DND-41 (cell line): ENCODE measurements around the gene SFXN1.

Source experiments
- ATAC-seq: fragments of 200-7000 bp; cut with Tn5 transposase; 3 replicates; pipeline ENCODE4 v1.9.1; 2021; ENCODE audit warnings: low read depth; ENCODE audit not compliant: insufficient read depth
- DNase-seq: peaks from one replicate; pipeline ENCODE4 v3.0.0-alpha.2; 2020
- H2AFZ ChIP-seq: 2 replicates; pipeline ENCODE4 v1.6.0; 2012; ENCODE audit warnings: low read depth, low read length
- H3K27ac ChIP-seq: 2 replicates; pipeline ENCODE4 v1.5.1; 2012; ENCODE audit warnings: low read length, inconsistent platforms
- H3K27me3 ChIP-seq: fragments of 200-600 bp; sonication (generic); 2 replicates; pipeline ENCODE4 v1.6.0; 2012; ENCODE audit warnings: low read length, mild to moderate bottlenecking, inconsistent platforms; ENCODE audit not compliant: insufficient read depth, poor library complexity
- H3K36me3 ChIP-seq: 2 replicates; pipeline ENCODE4 v1.5.1; 2012; ENCODE audit warnings: low read length, inconsistent platforms; ENCODE audit not compliant: insufficient read depth
- H3K4me1 ChIP-seq: 2 replicates; pipeline ENCODE4 v1.5.1; 2012; ENCODE audit warnings: mild to moderate bottlenecking, low read length; ENCODE audit not compliant: insufficient read depth
- H3K4me2 ChIP-seq: 2 replicates; pipeline ENCODE4 v1.6.0; 2012; ENCODE audit warnings: mild to moderate bottlenecking, moderate library complexity, low read length, inconsistent platforms; ENCODE audit not compliant: insufficient read depth
- H3K4me3 ChIP-seq, 2 experiments: fragments of 200-600 bp in 1 of 2; shearing (Covaris generic) in 1 of 2; 2 replicates each; pipeline ENCODE4 v1.5.1; 2012 to 2016; ENCODE audit warnings: inconsistent platforms in 2 of 2, low read length in 2 of 2, mild to moderate bottlenecking in 2 of 2, low read depth in 1 of 2, moderate library complexity in 1 of 2
- H3K79me2 ChIP-seq: 2 replicates; pipeline ENCODE4 v1.6.0; 2012; ENCODE audit warnings: low read length, inconsistent platforms; ENCODE audit not compliant: insufficient read depth
- H3K9ac ChIP-seq: 2 replicates; pipeline ENCODE4 v1.6.0; 2012; ENCODE audit warnings: low read depth, mild to moderate bottlenecking, inconsistent platforms, low read length, moderate library complexity
- H3K9me3 ChIP-seq: 2 replicates; pipeline ENCODE4 v1.5.1; 2012; ENCODE audit warnings: low read length, moderate library complexity, mild to moderate bottlenecking, inconsistent platforms; ENCODE audit not compliant: insufficient read depth, severe bottlenecking
- H4K20me1 ChIP-seq: 2 replicates; pipeline ENCODE4 v1.6.0; 2012; ENCODE audit warnings: low read length; ENCODE audit not compliant: insufficient read depth
- EZH2 ChIP-seq: IDR thresholded peaks from 3 replicates; pipeline ENCODE4 v1.6.1; 2012; ENCODE audit warnings: borderline replicate concordance, low read depth, mild to moderate bottlenecking, moderate library complexity, low read length, inconsistent platforms; ENCODE audit not compliant: severe bottlenecking
- TF ChIP-seq, protein P1 (sequence below): IDR thresholded peaks from 2 replicates; pipeline ENCODE4 v1.5.1; 2012; ENCODE audit warnings: borderline replicate concordance, low read length, moderate library complexity, mild to moderate bottlenecking; ENCODE audit not compliant: poor library complexity, severe bottlenecking; ENCODE audit errors: extremely low read depth

The SFXN1 gene

GRCh38 chr5:175569701-175570100, 91.3 kb downstream of the SFXN1 start:
- no peak overlapping the region for H3K27ac ChIP-seq
- no peak overlapping the region for H3K4me2 ChIP-seq
- no peaks in the 10 kb centered on the region for H3K4me1 ChIP-seq
- H3K27me3 ChIP-seq: no peaks in the 10 kb centered on the region
- no peak overlapping the region for H3K4me3 ChIP-seq
- no peaks in the 10 kb centered on the region for H3K36me3 ChIP-seq
- ATAC-seq (no peak), DNase-seq (no peak)
- H2AFZ ChIP-seq: no peak overlapping the region
- no peaks in the 10 kb centered on the region for H3K9me3 ChIP-seq
- H3K79me2 ChIP-seq: no peaks in the 10 kb centered on the region
- no peaks in the 10 kb centered on the region for H4K20me1 ChIP-seq
- TF ChIP-seq EZH2: no peak
- TF ChIP-seq, protein P1, sequence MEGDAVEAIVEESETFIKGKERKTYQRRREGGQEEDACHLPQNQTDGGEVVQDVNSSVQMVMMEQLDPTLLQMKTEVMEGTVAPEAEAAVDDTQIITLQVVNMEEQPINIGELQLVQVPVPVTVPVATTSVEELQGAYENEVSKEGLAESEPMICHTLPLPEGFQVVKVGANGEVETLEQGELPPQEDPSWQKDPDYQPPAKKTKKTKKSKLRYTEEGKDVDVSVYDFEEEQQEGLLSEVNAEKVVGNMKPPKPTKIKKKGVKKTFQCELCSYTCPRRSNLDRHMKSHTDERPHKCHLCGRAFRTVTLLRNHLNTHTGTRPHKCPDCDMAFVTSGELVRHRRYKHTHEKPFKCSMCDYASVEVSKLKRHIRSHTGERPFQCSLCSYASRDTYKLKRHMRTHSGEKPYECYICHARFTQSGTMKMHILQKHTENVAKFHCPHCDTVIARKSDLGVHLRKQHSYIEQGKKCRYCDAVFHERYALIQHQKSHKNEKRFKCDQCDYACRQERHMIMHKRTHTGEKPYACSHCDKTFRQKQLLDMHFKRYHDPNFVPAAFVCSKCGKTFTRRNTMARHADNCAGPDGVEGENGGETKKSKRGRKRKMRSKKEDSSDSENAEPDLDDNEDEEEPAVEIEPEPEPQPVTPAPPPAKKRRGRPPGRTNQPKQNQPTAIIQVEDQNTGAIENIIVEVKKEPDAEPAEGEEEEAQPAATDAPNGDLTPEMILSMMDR: no peak
- H3K9ac ChIP-seq: no peak overlapping the region

DNA sequence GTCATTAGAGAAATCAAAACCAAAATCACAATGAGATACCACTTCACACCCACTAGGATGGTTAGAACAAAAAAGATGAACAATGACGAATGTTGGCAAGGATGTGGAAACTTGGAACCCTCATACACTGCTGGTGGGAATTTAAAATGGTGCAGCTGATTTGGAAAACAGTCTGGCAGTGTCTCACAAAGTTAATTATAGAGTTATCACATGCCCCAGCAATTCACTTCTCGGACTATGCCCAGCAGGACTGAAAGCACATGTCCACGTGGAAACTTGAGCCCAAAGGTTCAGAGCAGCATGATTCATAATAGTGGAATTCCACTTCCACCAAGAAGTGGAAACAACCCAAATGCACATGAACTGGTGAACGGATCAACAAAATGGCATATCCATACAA, 94.5 kb downstream of the SFXN1 start:
- Histone ChIP-seq H3K4me3 (no peak overlapping the region), H3K4me1 (no peaks in the 10 kb centered on the region), H3K9ac (no peak overlapping the region), H2AFZ (no peak overlapping the region), H3K36me3 (no peaks in the 10 kb centered on the region), H3K79me2 (no peaks in the 10 kb centered on the region), H3K4me2 (no peak overlapping the region), H3K9me3 (no peaks in the 10 kb centered on the region), H3K27me3 (no peaks in the 10 kb centered on the region), H4K20me1 (no peaks in the 10 kb centered on the region), H3K27ac (no peak overlapping the region)
- TF ChIP-seq, protein P1: no peak
- ATAC-seq: no peak
- DNase-seq: no peak

- Histone ChIP-seq H3K9me3 (no peaks in the 10 kb centered on the region), H3K79me2 (no peaks in the 10 kb centered on the region), H3K9ac (no peak overlapping the region), H3K4me3 (no peak overlapping the region), H3K4me1 (no peaks in the 10 kb centered on the region), H2AFZ (no peak overlapping the region), H3K27ac (no peak overlapping the region), H4K20me1 (no peaks in the 10 kb centered on the region), H3K4me2 (no peak overlapping the region), H3K27me3 (no peaks in the 10 kb centered on the region), H3K36me3 (no peaks in the 10 kb centered on the region)
- ATAC-seq: no peak
- TF ChIP-seq EZH2: no peak
- TF ChIP-seq, protein P1: no peak
- no peak for DNase-seq
Observed at GRCh38 chr5:175573493-175574269, 95.3 kb downstream of the SFXN1 start.

DNA sequence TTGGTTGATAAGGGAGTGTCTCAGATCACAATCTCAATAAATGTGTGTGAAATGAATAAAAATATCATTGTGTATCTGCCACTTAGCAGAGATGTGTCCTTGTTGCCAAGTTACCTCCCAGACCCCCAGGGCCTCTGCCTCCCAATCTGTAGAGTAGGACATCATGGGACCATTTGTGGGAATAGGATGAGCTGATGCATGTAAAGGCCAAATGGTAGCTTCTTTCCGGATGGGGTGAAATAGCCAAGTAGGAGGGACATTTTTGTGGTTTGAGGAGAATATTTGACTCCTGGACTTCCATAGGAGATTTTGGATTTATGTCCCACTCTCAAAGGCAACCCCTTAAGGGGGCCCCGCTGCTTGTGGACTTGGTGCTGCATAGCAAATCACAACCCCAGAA, 96.9 kb downstream of the SFXN1 start:
- Histone ChIP-seq H3K27me3 (no peaks in the 10 kb centered on the region), H3K9me3 (no peaks in the 10 kb centered on the region), H3K9ac (no peak overlapping the region), H3K4me1 (no peaks in the 10 kb centered on the region), H3K4me3 (no peak overlapping the region), H2AFZ (no peak overlapping the region), H3K4me2 (no peak overlapping the region), H3K36me3 (no peaks in the 10 kb centered on the region), H3K27ac (no peak overlapping the region), H4K20me1 (no peaks in the 10 kb centered on the region), H3K79me2 (no peaks in the 10 kb centered on the region)
- TF ChIP-seq EZH2: no peak
- TF ChIP-seq, protein P1: no peak
- DNase-seq: no peak
- no peak for ATAC-seq
